AG09309 (cell line): ENCODE measurements around the gene AMDHD1.
A peak's percentile ranks its signal among the peaks of the same experiment; 100 is the strongest.
"Not testable (repeated sequence)": the region's sequence is repeated elsewhere in the genome, so short reads cannot be mapped to it uniquely, and the experiment has no call there.

Source experiments
- DNase-seq: peaks from one replicate; pipeline ENCODE4 v3.0.0-alpha.2; 2010; ENCODE audit warnings: low read depth
- H3K4me3 ChIP-seq: 2 replicates; pipeline ENCODE4 v1.5.1; 2011; ENCODE audit warnings: mild to moderate bottlenecking, low read depth, low read length, moderate library complexity; ENCODE audit not compliant: control insufficient read depth
- TF ChIP-seq, protein P1 (sequence below): IDR thresholded peaks from 2 replicates; pipeline ENCODE4 v1.5.1; 2011; ENCODE audit warnings: mild to moderate bottlenecking, low read depth, low read length, inconsistent platforms; ENCODE audit not compliant: insufficient read depth, control insufficient read depth; ENCODE audit errors: missing control alignments

AMDHD1 gene

DNA sequence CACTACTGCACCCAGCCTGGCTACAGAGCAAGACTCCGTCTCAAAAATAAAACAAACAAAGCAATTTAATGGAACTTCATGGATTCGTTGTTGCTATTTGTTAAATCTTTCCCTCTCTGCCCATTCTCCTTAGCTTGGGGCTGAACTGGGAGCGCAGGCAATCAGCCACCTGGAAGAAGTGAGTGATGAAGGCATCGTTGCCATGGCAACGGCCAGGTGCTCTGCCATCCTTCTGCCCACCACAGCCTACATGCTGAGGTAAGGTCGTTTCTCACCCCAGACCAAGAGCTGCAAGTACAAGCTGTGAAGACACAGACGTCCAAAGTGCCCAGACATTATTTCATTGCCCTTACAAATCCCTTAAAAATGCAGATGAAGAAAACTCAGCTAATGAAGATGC lies 19.1 kb downstream of the AMDHD1 start:
- no peak overlapping the region for H3K4me3 ChIP-seq
- TF ChIP-seq, protein P1, sequence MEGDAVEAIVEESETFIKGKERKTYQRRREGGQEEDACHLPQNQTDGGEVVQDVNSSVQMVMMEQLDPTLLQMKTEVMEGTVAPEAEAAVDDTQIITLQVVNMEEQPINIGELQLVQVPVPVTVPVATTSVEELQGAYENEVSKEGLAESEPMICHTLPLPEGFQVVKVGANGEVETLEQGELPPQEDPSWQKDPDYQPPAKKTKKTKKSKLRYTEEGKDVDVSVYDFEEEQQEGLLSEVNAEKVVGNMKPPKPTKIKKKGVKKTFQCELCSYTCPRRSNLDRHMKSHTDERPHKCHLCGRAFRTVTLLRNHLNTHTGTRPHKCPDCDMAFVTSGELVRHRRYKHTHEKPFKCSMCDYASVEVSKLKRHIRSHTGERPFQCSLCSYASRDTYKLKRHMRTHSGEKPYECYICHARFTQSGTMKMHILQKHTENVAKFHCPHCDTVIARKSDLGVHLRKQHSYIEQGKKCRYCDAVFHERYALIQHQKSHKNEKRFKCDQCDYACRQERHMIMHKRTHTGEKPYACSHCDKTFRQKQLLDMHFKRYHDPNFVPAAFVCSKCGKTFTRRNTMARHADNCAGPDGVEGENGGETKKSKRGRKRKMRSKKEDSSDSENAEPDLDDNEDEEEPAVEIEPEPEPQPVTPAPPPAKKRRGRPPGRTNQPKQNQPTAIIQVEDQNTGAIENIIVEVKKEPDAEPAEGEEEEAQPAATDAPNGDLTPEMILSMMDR, result no peak
- DNase-seq, result no peak

GRCh38 chr12:95963096-95963495 lies 20.0 kb downstream of the AMDHD1 start:
- no peak overlapping the region for H3K4me3 ChIP-seq
- no peak for DNase-seq
- TF ChIP-seq, protein P1, result peak; percentile 7

DNA sequence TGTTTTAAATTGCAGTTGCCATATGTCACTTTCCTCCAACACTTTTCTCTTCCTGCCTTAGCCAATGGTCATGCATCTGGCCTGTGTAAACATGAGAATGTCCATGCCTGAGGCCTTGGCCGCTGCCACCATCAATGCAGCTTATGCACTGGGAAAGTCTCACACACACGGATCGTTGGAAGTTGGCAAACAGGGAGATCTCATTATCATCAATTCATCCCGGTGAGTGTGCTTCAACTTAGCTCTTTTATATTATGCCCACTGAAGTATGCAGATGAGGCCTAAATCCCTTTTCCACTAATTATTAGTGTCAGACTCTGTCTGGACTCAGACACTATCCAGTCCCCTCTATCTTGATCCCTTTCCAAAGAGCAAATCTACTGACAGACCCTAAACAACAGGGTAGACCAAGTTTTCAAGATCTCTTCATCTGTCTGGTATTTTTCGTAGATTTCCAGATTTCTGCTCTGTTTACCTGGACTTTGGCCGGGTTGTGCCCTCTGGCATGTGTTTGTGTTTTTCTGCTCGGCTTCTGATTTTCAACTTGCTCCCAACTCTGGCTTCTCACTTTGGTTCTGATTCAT lies 23.2 kb downstream of the AMDHD1 start:
- TF ChIP-seq, protein P1, result no peak
- H3K4me3 ChIP-seq, result no peak overlapping the region
- DNase-seq, result no peak

- no peak for DNase-seq
- no peak overlapping the region for H3K4me3 ChIP-seq
- TF ChIP-seq, protein P1, result no peak
Observed at GRCh38 chr12:95967301-95967700, 24.2 kb downstream of the AMDHD1 start.

DNA sequence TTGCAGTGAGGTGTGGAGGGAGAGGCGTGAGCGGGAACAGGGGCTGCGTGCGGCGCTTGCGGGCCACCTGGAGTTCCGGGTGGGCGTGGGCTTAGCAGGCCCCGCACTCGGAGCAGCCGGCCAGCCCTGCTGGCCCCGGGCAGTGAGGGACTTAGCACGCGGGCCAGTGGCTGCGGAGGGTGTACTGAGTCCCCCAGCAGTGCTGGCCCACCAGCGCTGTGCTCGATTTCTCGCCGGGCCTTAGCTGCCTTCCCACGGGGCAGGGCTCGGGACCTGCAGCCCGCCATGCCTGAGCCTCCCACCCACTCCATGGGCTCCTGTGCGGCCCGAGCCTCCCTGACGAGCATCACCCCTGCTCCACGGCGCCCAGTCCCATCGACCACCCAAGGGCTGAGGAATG lies 26.0 kb downstream of the AMDHD1 start:
- H3K4me3 ChIP-seq, DNase-seq: not testable (repeated sequence)

DNA sequence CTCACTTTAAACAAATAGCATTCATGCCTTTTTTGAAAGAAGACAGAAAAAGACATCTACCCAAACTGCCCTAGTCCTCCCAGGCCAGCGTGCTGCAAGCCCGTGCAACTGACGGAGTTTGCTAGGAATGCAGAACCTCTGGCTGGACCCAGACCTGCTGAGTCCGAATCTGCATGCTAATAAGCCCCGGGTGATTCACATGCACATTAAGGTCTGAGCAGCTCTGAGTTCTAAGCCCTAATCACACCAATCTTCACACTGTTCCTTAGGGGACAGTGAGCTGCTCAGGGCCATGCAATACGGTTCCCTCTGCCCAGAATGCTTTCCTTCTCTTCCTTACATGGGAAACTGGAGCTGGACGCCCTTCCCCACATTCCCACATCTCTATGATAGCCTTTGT lies 27.8 kb downstream of the AMDHD1 start:
- TF ChIP-seq, protein P1, result no peak
- no peak for DNase-seq
- no peak overlapping the region for H3K4me3 ChIP-seq

DNA sequence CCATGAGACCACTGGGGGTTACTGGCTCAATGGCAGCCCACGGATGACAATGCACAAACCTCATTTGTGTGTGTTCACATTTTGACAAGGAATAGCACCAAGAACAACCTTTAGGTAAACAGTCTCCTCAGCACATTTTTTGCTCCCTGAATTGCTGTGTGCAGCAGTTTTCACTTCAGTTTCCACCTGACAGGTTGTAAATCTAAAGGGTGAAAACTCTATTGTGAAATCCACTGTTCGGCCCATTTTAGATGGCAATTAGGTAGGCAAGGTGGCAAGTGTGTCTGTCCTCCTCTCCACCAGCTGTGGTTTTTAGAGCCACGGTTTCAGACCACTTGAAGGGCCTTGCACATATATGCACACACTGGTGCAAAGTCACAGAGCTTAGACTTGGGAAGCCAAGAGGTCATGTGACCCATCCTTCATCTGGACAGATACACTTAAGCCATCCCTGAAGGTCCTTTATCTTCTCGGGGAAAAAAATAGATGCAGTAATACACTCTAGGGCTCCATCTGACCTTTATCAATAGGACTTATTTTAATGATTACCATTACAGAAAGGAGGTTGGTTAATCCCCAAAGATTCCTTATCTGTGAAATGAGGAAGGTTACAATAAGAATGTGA lies 29.8 kb downstream of the AMDHD1 start:
- TF ChIP-seq, protein P1, result no peak
- no peak for DNase-seq
- H3K4me3 ChIP-seq, result no peak overlapping the region
